GM20431 (cell line): ENCODE results near the gene VAC14.

Source experiments
- in situ Hi-C: fragments of 300-500 bp; cut with MseI, MboI; formaldehyde crosslinking; loops from one replicate; pipeline ENCODE4 v1.15.0; 2020; ENCODE audit warnings: low sequenced_read_pairs; ENCODE audit not compliant: unreplicated experiment

VAC14 gene

DNA sequence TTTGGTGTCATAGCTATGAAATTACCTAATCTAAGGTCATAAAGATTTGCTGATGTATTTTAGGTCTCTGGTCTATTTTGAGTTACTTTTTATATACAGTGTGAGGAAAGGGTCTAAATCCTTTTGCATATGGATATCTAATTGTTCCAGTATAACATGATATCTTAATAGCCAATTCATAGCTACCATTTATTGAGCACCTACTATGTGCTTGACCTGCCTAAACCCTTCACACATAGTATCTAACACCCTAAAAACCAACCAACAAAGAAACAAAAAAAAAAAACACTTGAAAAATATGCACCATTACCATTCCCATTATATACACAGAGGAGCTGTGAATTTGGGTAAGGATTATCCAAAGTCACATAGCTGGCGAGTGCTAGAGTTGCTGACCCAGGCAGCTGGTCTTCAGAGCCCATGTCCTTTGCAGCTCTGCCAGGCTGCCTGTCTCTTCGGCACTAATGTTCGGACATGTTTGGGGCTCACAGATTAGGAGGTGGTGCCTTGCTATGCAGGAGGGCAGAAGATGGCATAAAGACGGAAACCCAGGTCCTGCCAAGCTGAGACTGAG, 66.3 kb downstream of the VAC14 start:
- in situ Hi-C loops = no loop called here

DNA sequence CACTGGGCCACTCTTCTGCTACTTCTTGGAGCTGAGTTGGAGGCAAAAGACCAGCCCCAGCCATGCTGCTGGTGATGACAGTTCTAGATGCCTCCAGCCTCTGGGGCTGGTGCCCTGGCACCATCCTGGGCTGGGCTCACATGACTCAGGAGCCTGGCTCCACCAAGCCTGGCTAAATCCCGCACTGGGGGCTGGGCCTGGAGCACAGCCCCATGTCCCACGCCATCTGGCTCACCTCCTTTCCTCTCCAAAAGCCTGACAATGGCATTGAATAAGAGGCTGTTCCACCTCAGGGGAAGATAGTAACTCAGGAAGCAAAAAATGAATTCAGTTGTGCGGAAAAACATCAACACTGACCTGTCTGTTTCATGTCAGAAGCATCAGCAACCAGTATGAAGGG, 70.0 kb downstream of the VAC14 start:
- in situ Hi-C loops = no loop called here

DNA sequence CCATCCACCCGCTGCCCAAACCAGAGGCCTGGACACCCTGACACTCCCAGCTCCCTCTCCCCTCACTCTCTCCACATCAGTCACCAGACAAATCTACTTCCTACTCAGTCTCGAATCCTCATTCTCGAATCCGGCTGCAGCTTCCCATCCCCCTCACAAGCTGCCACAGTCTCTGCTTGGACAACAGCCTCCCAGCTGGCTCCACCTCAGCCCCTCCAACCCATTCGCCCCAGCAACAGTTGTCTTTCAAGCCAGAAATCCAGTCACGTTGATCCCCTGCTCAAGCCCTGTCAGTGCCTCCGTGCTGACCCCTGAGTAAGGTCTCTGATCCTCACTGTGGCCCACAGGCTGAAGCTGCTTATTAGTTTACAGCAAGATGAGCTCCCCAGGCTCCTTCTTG, 70.9 kb downstream of the VAC14 start:
- in situ Hi-C loops = no loop called here

DNA sequence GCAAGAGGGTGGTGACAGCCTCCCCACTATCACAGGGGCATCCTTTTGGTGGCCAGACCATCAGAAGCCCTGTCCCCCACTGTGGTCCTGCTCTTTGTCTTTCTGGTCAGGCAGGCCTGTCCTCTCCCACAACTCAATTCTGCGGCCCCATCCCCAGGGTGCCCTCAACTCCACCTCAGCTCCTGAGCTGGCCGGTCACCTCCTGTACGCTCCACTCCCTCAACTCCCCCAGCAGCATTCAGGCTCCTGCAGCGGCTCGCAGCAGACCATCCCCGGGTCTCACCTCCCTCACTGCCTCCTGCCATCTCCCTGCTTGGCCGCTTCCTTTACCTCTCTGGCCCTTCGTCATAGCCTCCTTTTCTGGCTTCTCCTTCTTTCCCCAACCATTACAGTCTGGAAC, 71.7 kb downstream of the VAC14 start:
- in situ Hi-C loops = no loop called here

DNA sequence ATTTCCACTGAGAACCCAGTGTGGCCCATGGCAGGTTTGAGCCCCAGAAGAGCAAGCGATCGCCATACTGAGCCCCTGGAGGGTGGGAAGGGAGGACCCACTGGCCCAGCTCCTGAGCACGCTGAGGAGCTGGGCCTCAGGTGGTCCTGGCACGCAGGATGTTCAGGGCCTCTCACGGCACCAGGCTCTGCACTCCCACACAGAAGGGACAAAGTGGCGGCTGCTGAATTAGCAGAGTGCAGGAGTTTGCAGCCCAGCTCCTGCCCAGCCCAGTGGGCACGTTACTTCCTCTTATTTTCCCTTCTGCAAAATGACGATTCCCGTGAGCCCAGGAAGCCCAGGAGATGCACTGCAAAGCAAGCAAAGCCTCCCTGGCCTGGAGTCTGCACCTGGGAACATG, 72.8 kb downstream of the VAC14 start:
- in situ Hi-C loops = no loop called here

DNA sequence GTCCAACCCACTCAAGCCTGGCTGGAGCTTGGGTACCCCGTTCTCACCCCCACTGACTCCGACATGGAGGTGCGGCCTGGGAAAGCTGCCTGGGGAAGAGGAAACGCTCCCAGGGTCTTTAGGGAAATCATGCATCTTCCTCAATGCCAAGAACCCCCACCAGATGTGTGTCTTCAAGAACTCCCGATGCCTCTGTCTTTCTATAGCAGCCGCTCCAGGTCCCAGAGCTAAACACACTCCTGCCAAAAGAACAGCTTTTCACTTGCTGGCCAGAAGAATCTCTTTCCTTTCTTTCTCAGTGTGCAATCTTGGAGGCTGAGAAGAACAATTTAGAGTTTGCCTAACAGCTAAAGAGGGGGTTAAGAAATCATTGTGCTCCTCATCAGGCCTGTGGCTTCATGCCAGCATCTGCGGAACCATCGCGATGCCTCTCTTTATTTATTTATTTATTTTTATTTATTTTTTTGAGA, 74.0 kb downstream of the VAC14 start:
- in situ Hi-C loops = no loop called here

DNA sequence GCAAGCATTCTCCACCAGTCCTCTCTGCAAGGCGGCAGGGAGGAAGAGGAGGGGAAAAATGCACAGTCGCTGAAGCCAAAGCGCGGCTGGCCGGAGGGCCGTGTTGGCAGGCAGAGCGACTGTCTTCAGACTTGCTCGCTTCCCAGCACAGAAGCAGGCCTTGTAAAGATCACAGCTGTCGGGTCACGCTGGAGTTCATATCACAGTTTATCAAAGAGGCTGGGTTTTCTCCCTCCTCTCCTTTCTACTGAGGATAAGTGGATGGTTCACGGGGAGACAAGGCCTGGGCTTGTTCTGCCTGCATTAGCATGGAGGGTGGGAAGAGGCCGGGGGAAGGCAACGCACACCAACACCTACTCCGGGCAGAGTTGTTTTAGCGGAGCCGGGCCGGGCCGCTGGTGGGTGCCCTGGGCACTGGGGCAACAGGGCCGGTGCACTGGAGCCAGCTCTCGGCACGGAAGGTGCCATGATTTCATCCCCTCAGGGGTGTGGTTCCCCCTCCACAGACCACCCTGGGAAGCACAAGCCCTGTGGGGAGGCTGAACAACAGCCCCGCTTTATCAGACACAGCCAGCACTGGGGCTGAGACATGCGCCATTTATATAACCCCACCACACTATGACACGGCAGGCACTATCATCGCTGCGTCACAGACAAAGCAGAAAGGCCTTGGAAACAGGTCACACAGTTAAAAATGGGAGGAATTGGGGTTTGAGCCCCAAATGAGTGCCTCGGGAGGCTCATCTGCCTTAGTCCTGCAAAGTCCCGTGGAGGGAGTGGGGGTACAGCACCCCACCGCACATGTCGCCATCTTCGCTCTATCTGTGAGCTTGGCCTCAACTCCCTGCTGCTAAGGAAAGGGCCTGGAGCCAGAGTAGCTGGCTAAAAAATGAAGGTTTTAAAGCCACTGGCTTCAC, 74.8 kb downstream of the VAC14 start:
- in situ Hi-C loops = no loop called here

DNA sequence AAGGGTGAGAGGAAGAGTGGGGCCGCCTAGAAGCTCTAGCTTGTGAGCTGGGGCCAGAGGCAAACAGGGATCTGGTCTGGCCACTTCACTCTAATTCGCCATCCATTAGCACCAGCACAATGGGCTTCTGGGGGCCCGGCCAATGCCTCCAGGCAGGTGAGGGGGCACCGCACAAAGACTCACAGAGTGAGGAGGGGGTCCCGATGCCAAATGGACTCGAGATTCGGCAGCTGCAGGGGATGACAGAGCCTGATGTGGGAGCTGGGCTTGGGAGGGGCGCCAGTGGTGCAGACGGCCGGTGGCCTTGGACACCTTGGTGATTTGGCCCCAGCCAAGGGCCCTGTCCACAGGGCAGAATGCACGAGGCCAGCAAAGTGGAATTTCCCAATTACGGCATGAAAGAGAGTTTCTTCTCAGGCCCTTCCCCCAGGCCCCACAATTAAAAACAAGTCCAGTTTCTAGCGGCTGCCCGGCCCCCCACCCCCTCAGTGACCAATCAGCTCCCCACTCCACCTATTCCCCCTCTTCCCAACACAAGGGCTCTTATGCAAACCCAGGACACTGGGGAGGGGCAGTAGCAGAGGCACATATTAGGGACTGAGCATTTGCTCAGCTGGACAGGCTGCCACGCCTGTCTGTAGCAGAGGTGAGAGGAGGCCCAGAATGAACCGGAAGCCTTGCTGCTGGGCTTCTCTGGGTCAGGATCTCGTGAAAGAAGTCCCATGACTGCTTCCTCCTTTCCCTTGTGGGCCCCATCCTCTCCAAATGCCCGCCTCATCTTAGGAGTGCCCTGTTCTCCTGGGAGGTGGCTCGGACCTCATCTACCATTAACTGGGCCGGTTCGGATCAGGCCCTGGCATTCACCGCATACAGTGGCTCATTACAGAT, 75.7 kb downstream of the VAC14 start:
- in situ Hi-C loops = no loop called here

DNA sequence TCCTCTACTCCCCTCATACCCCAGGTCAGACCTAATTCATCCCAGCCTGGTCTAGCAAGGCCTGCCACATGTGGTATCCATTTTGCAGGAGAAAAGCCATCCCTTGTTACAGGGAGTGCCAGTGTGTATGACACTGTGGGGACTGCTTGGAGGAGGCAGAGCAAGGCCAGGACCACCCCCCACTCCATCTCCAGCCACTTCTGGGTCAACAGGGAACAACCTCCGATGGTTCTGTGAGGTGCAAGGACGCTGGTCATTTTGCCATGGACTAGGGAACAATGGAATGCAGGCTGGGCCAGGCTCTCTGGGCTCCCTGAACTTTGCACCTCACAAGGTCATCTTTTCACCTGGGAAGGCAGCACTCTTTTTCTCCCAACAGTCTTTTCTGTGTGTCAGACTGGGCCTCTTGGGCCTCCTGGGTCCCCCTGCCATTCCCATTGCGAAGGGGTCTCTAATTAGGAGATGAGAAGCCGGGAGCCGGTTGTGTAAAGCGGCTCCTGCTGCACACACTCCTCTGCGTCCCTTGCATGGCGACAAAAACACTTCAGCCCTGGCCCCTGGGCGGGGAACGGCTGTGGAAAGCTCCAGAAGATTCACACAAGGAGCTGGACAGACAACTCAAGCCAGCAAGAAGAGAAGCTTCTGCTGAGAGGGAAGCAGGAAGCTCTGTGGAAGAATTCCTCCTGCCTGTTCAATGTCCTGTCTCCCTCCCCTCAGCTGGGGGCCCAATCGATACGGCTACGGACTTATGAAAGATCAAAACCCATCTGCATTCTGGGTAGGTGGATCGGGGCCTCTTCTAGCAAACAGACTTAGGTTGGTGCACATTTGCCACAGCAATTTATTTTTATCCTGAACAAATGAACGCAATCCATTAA, 76.6 kb downstream of the VAC14 start:
- in situ Hi-C loops = no loop called here

DNA sequence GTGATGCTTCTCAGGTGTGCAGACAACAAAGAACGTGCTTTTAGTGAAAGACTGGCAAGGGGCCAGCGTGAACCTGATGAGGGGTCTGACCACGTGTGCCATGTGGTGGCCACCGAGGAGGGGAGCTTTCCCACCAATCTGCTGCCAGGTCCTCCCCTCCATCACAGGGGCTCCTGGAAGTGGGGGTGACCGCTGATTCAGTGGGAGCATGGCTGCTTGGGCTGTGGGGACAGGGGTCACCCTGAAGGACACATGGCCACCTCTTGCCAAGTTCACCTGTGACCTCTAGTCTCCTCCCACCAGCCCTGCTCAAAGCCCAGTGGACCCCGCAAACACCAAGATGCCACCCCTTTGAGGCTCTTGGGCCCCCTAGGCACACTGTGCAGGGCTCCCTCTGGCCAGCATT, 77.2 kb downstream of the VAC14 start:
- in situ Hi-C loops = no loop called here

DNA sequence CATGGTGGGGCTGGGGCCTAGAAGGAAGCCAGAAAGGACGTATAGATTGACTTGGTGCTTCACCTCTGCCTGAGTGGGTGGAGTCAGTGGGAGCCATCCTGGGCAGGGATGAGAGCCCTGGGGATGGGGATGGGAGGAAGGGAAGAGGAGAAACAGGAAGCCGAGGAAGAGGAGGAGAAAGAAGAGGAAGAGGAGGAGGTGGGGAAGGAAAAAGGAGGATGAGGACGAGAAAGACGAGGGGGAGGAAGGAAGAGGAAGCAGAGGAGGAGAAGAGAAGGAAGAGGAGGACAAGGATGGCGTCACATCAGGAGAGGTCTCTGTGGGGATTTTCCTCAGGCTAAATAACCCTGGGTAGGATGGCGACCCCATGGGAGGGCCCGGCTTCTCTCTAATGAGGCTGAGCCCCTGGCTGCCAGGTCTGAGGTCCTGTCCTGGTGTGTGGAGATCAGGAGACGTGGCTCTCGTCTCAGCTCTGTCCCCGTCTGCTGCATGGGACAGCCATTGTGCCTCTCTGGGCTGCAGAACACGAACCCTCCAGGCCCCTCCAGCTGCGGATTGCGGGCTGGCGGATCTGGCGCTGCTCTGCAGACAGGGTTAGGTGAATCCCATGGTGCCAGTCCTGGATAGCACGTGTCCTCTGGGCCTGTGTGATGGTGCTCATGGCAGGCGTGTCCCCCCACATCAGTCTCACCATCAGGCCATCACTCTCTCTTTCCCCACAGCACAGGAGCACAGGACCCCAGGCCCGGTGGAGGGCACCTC, 79.6 kb downstream of the VAC14 start:
- in situ Hi-C loops = no loop called here

DNA sequence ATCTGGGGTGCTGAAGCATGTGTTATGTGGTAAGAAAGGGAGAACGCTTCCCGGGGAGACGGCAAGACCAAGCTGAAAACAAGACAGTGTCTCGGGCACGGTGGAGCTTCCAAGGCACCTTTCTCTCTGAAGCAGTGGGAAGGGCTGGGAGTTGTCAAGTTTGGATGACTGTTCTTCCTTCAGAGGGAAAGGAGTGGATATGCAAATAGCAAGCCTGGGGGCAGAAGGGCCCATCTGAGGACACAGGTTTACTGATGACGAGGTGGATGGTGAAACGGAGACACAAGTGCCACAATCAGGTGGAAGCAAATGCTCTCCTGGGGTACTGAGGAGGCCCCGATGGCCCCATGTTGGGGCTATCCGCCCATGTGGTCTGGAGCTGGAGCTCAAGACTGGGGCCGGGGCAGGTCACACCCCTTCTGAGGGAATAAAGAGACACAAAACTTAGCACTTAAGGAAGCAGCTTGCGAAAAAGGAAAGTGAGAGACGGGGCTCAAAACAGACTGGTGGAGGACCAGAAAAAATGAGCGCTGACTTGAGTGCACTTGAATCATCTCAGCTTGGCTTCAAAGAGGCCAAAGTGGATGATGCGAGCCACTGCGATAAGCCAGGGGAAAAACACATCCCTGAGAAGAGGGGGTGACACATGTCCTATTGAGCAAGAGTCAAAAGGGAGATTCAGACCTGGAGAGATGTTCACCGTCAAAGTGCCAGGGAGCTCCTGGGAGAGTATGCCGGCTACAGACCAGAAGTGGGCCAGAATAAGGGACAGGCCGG, 80.3 kb downstream of the VAC14 start:
- in situ Hi-C loops = no loop called here

DNA sequence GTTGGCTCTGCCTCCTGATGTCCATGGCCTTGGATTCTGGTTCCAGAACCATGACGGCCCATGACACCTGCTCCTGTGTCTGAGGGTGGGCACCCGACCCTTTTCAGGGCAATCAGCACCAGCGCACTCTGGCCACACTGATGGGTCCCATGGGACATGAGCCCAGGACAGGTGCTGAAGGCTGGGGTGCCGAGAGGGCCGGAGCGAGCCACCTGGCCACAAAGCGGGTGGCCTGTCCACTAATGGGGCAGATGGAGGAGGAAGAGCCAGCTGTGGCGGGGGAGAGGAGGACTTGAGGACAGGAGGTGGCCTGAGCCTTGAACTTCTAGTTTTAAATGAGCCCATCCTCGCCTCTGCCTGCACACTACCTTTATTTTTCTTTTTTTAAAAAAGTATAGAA, 83.9 kb downstream of the VAC14 start:
- in situ Hi-C loops = no loop called here

DNA sequence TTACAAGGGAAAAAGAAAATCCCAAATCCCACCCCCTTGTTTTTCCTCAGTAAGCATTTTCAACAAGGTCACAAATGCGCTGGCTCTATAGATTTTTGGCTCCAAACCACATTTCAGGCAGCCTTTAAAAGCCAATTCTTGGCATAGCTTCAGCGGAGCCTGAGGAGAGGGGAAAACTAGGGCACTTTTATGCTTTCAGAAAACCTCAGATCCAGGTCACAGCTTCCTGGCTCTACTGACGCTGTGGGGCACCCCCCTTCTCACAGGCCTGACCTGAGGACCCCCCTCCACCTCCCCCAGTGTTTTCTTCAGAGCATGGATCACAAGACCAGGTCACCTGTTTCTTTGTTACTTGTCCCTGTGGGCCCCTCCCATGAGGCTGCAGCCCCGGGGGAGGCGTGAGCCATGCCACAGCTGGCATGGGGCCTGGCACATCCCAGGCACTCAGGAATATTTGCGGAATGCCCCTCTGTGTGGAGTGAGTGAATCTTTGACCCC, 85.0 kb downstream of the VAC14 start:
- in situ Hi-C loops = no loop called here

DNA sequence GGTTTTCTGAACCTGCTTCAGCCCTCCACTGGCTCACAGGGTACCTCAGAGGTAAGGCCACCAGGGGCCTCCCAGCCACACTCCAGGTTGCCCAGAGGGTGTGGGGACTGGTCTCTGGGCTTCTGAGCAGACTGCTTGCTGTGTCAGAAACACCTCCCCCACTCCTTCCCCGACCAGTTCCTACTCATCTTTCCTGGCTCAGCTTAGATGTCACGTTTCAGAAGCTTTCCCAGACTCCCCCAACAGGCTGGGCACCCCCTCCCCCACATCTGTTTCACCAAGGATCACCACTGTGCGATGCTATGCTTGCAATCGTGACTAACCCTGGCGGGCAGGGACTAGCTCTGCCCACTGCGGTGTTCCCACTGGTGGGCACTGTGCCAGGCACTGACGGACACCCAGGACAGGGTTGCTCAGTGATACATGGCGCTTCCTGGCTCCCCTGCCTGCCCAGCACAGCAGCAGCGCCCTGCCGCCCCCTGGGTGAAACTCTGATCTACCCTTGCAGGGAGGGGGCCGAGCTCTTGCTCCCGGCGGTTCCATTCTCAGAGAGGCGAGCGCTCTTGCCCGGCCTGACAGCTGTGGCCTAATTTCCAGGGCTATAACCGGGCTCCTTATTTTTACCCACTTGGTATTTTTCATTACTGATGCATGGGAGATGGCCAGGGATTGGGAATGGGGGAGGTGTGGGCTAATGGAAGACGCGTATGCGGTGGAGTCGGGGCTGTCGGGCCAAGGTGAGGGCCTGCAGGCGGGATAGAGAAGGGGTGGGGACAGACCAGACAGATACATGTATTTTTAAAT, 85.7 kb downstream of the VAC14 start:
- in situ Hi-C loops = no loop called here

DNA sequence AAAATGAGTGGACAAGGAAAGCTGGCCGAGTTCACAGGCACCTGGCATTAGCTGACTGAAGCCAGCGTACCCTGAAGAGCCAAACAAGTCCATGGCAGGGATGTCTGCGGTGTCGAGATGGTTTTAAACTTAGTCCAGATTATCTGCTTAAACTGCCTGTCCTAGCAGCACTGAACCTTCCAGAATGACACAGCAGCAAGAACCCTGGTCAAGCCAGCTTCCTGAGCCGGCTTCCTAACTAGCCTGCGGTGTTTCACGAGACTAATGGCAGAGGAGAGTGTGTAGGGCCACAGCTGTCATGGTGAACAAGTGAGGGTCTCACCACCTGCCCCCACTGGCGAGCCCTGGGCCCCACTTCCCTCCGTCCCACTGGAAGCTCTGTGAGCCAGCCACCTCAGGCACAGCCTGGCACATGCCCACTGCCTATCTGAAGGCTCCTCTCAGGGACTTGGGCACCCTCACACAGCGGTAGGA, 86.3 kb downstream of the VAC14 start:
- in situ Hi-C loops = no loop called here

DNA sequence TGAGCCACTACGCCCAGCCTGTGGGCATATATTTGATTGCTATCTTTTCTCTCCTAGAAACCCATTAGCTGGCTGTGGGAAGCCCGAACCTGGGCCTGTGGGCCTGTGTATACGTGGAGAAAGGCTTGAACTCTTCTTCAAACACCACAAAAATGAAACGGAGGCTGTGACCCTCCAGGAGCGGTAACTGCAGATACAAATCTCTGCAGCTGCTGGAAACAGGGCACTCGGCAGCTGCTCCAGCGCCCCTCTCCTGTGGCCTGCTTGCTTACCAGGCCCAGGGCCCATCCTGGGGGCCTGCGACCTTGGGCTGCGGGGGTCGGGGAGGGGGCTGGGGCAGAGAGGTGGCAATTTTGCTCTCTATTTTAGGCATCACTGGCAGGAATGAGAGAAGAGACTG, 87.1 kb downstream of the VAC14 start:
- in situ Hi-C loops = no loop called here
